Measurements from ENCODE around the gene ZNF90.
"Not testable (repeated sequence)": the region's sequence is repeated elsewhere in the genome, so short reads cannot be mapped to it uniquely, and the experiment has no call there.

GRCh38 chr19:20082876-20083275 lies 5.1 kb downstream of the ZNF90 start:
- not testable (repeated sequence) for TF ChIP-seq CTCF, POLR2A (IDR thresholded peaks at IDR 0.05)
